GM06990 (cell line): ENCODE results near the gene DCAF4L1.

ENCODE experiments used
- DNase-seq: peaks from one replicate; pipeline ENCODE4 v3.0.0-alpha.2; 2011; ENCODE audit not compliant: insufficient read length; ENCODE audit errors: extremely low read depth
- H3K27me3 ChIP-seq: replicated peaks from 2 replicates; pipeline ENCODE4 v1.6.0; 2011; ENCODE audit warnings: low read length; ENCODE audit not compliant: control insufficient read depth, insufficient read depth
- H3K36me3 ChIP-seq: 2 replicates; pipeline ENCODE4 v1.5.1; 2011; ENCODE audit warnings: low read length; ENCODE audit not compliant: control insufficient read depth, insufficient read depth
- H3K4me3 ChIP-seq: replicated peaks from 2 replicates; pipeline ENCODE4 v1.5.1; 2011; ENCODE audit warnings: low read depth, mild to moderate bottlenecking, control low read depth, low read length
- CTCF ChIP-seq: IDR thresholded peaks from 2 replicates; pipeline ENCODE4 v1.5.1; 2011; ENCODE audit warnings: low read length, control low read depth, mild to moderate bottlenecking, inconsistent platforms; ENCODE audit not compliant: insufficient read depth, poor library complexity, severe bottlenecking

DCAF4L1 gene

GRCh38 chr4:41935652-41936021, 45.9 kb upstream of the DCAF4L1 start:
- Histone ChIP-seq H3K27me3 (no peaks in the 10 kb centered on the region), H3K36me3 (no peaks in the 10 kb centered on the region), H3K4me3 (peak overlapping the region; percentile 95)
- DNase-seq: no peak
- no peak for TF ChIP-seq CTCF

GRCh38 chr4:41939016-41939626, 42.4 kb upstream of the DCAF4L1 start:
- no peaks in the 10 kb centered on the region for H3K36me3 ChIP-seq
- no peak for DNase-seq
- no peak overlapping the region for H3K4me3 ChIP-seq
- H3K27me3 ChIP-seq: no peaks in the 10 kb centered on the region
- TF ChIP-seq CTCF: no peak

GRCh38 chr4:41940834-41941233, 40.7 kb upstream of the DCAF4L1 start:
- H3K27me3 ChIP-seq: no peaks in the 10 kb centered on the region
- no peak for DNase-seq
- no peak overlapping the region for H3K4me3 ChIP-seq
- no peak for TF ChIP-seq CTCF
- H3K36me3 ChIP-seq: no peaks in the 10 kb centered on the region

GRCh38 chr4:41943506-41943905, 38.0 kb upstream of the DCAF4L1 start:
- no peaks in the 10 kb centered on the region for H3K36me3 ChIP-seq
- TF ChIP-seq CTCF: no peak

GRCh38 chr4:41944089-41944488, 37.5 kb upstream of the DCAF4L1 start:
- H3K36me3 ChIP-seq: no peaks in the 10 kb centered on the region
- no peak for DNase-seq
- no peak for TF ChIP-seq CTCF

More at GRCh38 chr4:41943506-41943905, 38.0 kb upstream of the DCAF4L1 start:
- DNase-seq: no peak
- Histone ChIP-seq H3K4me3 (no peak overlapping the region), H3K27me3 (no peaks in the 10 kb centered on the region)

GRCh38 chr4:41949531-41949930, 32.0 kb upstream of the DCAF4L1 start:
- no peak for TF ChIP-seq CTCF
- Histone ChIP-seq H3K4me3 (no peak overlapping the region), H3K27me3 (no peaks in the 10 kb centered on the region), H3K36me3 (peaks cover 1% of the 10 kb centered on the region)
- no peak for DNase-seq

More at GRCh38 chr4:41944089-41944488, 37.5 kb upstream of the DCAF4L1 start:
- Histone ChIP-seq H3K27me3 (no peaks in the 10 kb centered on the region), H3K4me3 (no peak overlapping the region)
